CD14-positive monocyte (primary cell): ENCODE results near the gene SYNM. TPM values are rescaled to one million over a fixed set of nuclear protein-coding genes. Genes with fewer than 3 reads are reported as not detected.

Experiments
- DNase-seq, 3 donors: peaks; one replicate each; pipeline ENCODE4 v3.0.0-alpha.2; 2011 to 2022
- H2AFZ ChIP-seq: 2 replicates; pipeline ENCODE4 v1.6.0; 2012; ENCODE audit warnings: mild to moderate bottlenecking, low read depth, low read length, inconsistent platforms; ENCODE audit not compliant: insufficient read depth, poor library complexity, severe bottlenecking
- H3K27ac ChIP-seq, 2 donors: 1 replicate in 1 of 2; 2 replicates in 1 of 2; pipeline ENCODE4 v1.5.1; 2012 to 2013; ENCODE audit warnings: low read length in 2 of 2, control low read depth in 1 of 2, inconsistent platforms in 1 of 2, low read depth in 1 of 2, mild to moderate bottlenecking in 1 of 2
- H3K27me3 ChIP-seq, 2 donors: one replicate each; pipeline versions ENCODE4 v1.6.0 to v1.6.1; 2011 to 2013; ENCODE audit warnings: low read length in 2 of 2; ENCODE audit not compliant: control insufficient read depth in 2 of 2, insufficient read depth in 2 of 2
- H3K36me3 ChIP-seq, 2 donors: replicated peaks in 1 of 2; 1 replicate in 1 of 2; 2 replicates in 1 of 2; pipeline versions ENCODE4 v1.5.1 to v1.6.1; 2012 to 2013; ENCODE audit warnings: low read length in 2 of 2, control low read depth in 1 of 2, inconsistent platforms in 1 of 2, mild to moderate bottlenecking in 1 of 2; ENCODE audit not compliant: insufficient read depth in 2 of 2, control insufficient read depth in 1 of 2
- H3K4me1 ChIP-seq, 2 donors: 1 replicate in 1 of 2; 2 replicates in 1 of 2; pipeline versions ENCODE4 v1.5.1 to v1.6.1; 2012 to 2013; ENCODE audit warnings: low read length in 2 of 2, control low read depth in 1 of 2, inconsistent platforms in 1 of 2, mild to moderate bottlenecking in 1 of 2, moderate library complexity in 1 of 2; ENCODE audit not compliant: insufficient read depth in 2 of 2, control insufficient read depth in 1 of 2
- H3K4me2 ChIP-seq: replicated peaks from 2 replicates; pipeline ENCODE3; 2012; ENCODE audit warnings: low read length, moderate library complexity, mild to moderate bottlenecking; ENCODE audit not compliant: poor library complexity, severe bottlenecking; ENCODE audit errors: extremely low read depth
- H3K4me3 ChIP-seq, 3 experiments: fragments of 200-600 bp in 1 of 3; sonication (generic) in 1 of 3; replicated peaks in 1 of 3; 1 replicate in 2 of 3; 2 replicates in 1 of 3; pipeline ENCODE4 v1.5.1; 2011 to 2013; ENCODE audit warnings: low read length in 3 of 3, mild to moderate bottlenecking in 3 of 3, control low read depth in 2 of 3, low read depth in 2 of 3, inconsistent platforms in 1 of 3, moderate library complexity in 1 of 3
- H3K79me2 ChIP-seq: 2 replicates; pipeline ENCODE4 v1.6.0; 2012; ENCODE audit warnings: mild to moderate bottlenecking, control low read depth, inconsistent platforms, low read length, moderate library complexity; ENCODE audit not compliant: insufficient read depth
- H3K9ac ChIP-seq: 2 replicates; pipeline ENCODE4 v1.6.0; 2017; ENCODE audit warnings: low read length, mild to moderate bottlenecking; ENCODE audit not compliant: insufficient read depth, poor library complexity, severe bottlenecking
- H3K9me3 ChIP-seq, 2 donors: replicated peaks in 1 of 2; 1 replicate in 1 of 2; 2 replicates in 1 of 2; pipeline versions ENCODE4 v1.5.1 to v1.6.1; 2012 to 2013; ENCODE audit warnings: low read length in 2 of 2, control low read depth in 1 of 2; ENCODE audit not compliant: control insufficient read depth in 1 of 2, insufficient read depth in 1 of 2
- H4K20me1 ChIP-seq: 2 replicates; pipeline ENCODE4 v1.6.0; 2012; ENCODE audit warnings: mild to moderate bottlenecking, low read length, control low read depth, moderate library complexity; ENCODE audit not compliant: insufficient read depth
- H3K27ac Mint-ChIP-seq, 7 donors: one replicate each; pipeline ENCODE4 v1.8.0; 2020; ENCODE audit warnings: mild to moderate bottlenecking in 7 of 7, mixed read lengths in 7 of 7, moderate library complexity in 6 of 7, inconsistent platforms in 2 of 7
- H3K27me3 Mint-ChIP-seq, 3 donors: one replicate each; pipeline ENCODE4 v1.8.0; 2021 to 2022; ENCODE audit warnings: low read depth in 3 of 3, mild to moderate bottlenecking in 3 of 3, mixed read lengths in 3 of 3, moderate library complexity in 3 of 3, inconsistent platforms in 1 of 3
- H3K36me3 Mint-ChIP-seq, 2 donors: one replicate each; pipeline ENCODE4 v1.8.0; 2020; ENCODE audit warnings: mixed read lengths in 2 of 2, inconsistent platforms in 1 of 2, mild to moderate bottlenecking in 1 of 2
- H3K4me1 Mint-ChIP-seq: one replicate; pipeline ENCODE4 v1.8.0; 2020; ENCODE audit warnings: mild to moderate bottlenecking, mixed read lengths
- H3K4me3 Mint-ChIP-seq, 2 donors: one replicate each; pipeline ENCODE4 v1.8.0; 2020; ENCODE audit warnings: mild to moderate bottlenecking in 2 of 2, mixed read lengths in 2 of 2, moderate library complexity in 1 of 2
- H3K9me3 Mint-ChIP-seq, 7 donors: one replicate each; pipeline ENCODE4 v1.8.0; 2020 to 2022; ENCODE audit warnings: mixed read lengths in 7 of 7, mild to moderate bottlenecking in 6 of 7, moderate library complexity in 6 of 7, inconsistent platforms in 2 of 7
- CTCF ChIP-seq: fragments of 200-600 bp; IDR thresholded peaks from one replicate; pipeline ENCODE4 v1.8.0; 2022; ENCODE audit warnings: antibody characterized with exemption, mild to moderate bottlenecking
- WGBS: methylation state at CpG from one replicate; pipeline ENCODE4 v1.1.5; 2013; ENCODE audit warnings: missing lambda C conversion rate; ENCODE audit not compliant: insufficient coverage; 5-methylcytosine and 5-hydroxymethylcytosine counted together
- intact Hi-C, 2 donors: fragments of 100-400 bp; cut with micrococcal nuclease; formaldehyde crosslinking; loops; one replicate each; pipeline versions ENCODE4 v1.15.0 to v1.15.1; 2023
- polyA plus RNA-seq, 3 donors: library from polyadenylated mRNA; depleted of rRNA in 1 of 3; unstranded in 2 of 3; stranded (reverse) in 1 of 3; fragments of 300-500 nt in 2 of 3; fragments of >200 nt in 1 of 3; fragmentation: Illumina TruSeq in 2 of 3; gene quantifications; 1 replicate in 2 of 3; 2 replicates in 1 of 3; pipeline ENCODE4 v1.2.3, GENCODE V29; 2012 to 2021

Gene SYNM
- polyA plus RNA-seq, 3 donors: 0.04 to 0.05 TPM; not detected in 1

GRCh38 chr15:99082798-99083197, 22.1 kb upstream of the SYNM start:
- Histone ChIP-seq H3K79me2 (no peaks in the 10 kb centered on the region), H3K27me3 (no peaks in the 10 kb centered on the region), H3K9ac (no peak overlapping the region), H3K4me1 (no peaks in the 10 kb centered on the region), H3K36me3 (no peaks in the 10 kb centered on the region), H3K9me3 (no peaks in the 10 kb centered on the region), H3K4me3 (no peak overlapping the region), H3K27ac (no peak overlapping the region), H3K4me2 (no peak overlapping the region), H4K20me1 (no peaks in the 10 kb centered on the region), H2AFZ (no peak overlapping the region)
- no CpG with 5 or more reads among the region's 1 CpG for WGBS
- no peak for TF ChIP-seq CTCF
- no peak overlapping the region for H3K4me3 Mint-ChIP-seq
- no peaks in the 10 kb centered on the region for H3K4me1 Mint-ChIP-seq
- intact Hi-C loops: no loop called here
- no peak overlapping the region for H3K27ac Mint-ChIP-seq
- no peaks in the 10 kb centered on the region for H3K36me3 Mint-ChIP-seq
- no peak for DNase-seq
- H3K27me3 Mint-ChIP-seq: peaks cover 4 to 8% (median 6%) of the 10 kb centered on the region in 3 donors
- peaks cover 0 to 4% (median 2%) of the 10 kb centered on the region in 7 donors for H3K9me3 Mint-ChIP-seq

DNA sequence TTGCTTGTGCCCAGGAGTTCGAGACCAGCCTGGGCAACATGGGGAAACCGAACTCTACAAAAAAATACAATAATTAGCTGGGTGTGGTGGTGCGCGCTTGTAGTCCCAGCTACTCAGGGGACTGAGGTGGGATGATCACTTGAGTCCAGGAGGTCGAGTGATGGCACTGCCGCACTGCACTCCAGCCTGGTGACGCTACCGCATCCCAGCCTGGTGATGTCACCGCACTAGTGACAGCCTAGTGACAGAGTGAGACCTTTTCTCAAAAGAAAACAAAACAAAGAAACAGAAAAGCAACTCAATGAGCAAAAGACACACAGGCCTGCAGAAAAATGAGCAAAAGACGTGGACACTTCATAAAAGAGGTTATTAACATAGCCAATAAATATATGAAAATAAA, 19.9 kb upstream of the SYNM start:
- no peak for TF ChIP-seq CTCF
- WGBS: 86% methylated on average over 2 of the region's 10 CpGs

More for the DNA sequence above, 19.9 kb upstream of the SYNM start:
- Histone ChIP-seq H3K27ac (no peak overlapping the region), H3K9me3 (no peaks in the 10 kb centered on the region), H4K20me1 (no peaks in the 10 kb centered on the region), H3K36me3 (no peaks in the 10 kb centered on the region), H2AFZ (no peak overlapping the region), H3K27me3 (no peaks in the 10 kb centered on the region), H3K4me1 (peaks cover 0 to 1% of the 10 kb centered on the region in 2 donors), H3K79me2 (no peaks in the 10 kb centered on the region), H3K4me3 (no peak overlapping the region), H3K4me2 (no peak overlapping the region), H3K9ac (no peak overlapping the region)
- no peaks in the 10 kb centered on the region for H3K36me3 Mint-ChIP-seq
- H3K27me3 Mint-ChIP-seq: peaks cover 3 to 12% (median 6%) of the 10 kb centered on the region in 3 donors
- peaks cover 0 to 4% (median 2%) of the 10 kb centered on the region in 7 donors for H3K9me3 Mint-ChIP-seq
- H3K4me1 Mint-ChIP-seq: peaks cover 2% of the 10 kb centered on the region
- no peak for DNase-seq
- H3K4me3 Mint-ChIP-seq: no peak overlapping the region
- H3K27ac Mint-ChIP-seq: no peak overlapping the region
- intact Hi-C loops: no loop called here
